ENCODE measurements around the gene ANO9. TPM values are rescaled to one million over a fixed set of nuclear protein-coding genes. Genes with fewer than 3 reads are reported as not detected.

The ANO9 gene
- total and polyA plus RNA-seq, 10 donors = 10.2 to 53.8 (median 26.3) TPM

- intact Hi-C loops (cut with DNase I; ENCODE audit: low total_unique reads) = loop anchor here (5.0 kb wide), 1 partner anchor 47 kb away; no protein-coding TSS in a partner anchor
These were observed 12.2 kb upstream of the ANO9 start for GRCh38 chr11:454043-454442.

GRCh38 chr11:453564-453963 lies 11.8 kb upstream of the ANO9 start:
- Histone ChIP-seq H3K27me3 (replicated peaks in 1 of 7) (no peaks in the 10 kb centered on the region), H3K27ac (no peak overlapping the region), H3K4me3 (no peak overlapping the region), H3K36me3 (peaks cover 0 to 32% (median 12%) of the 10 kb centered on the region in 6 donors), H3K9me3 (no peaks in the 10 kb centered on the region), H3K4me1 (peaks cover 34 to 74% (median 58%) of the 10 kb centered on the region in 6 donors)
- WGBS, 5 donors = 84 to 93% (median 89%) methylated on average over 13 of the region's 13 CpGs
- intact Hi-C loops (cut with DNase I; ENCODE audit: low total_unique reads) = loop anchor here (5.0 kb wide), 1 partner anchor 46 kb away; no protein-coding TSS in a partner anchor
- peak; percentile 75 for DNase-seq
- TF ChIP-seq POLR2AphosphoS5 (IDR thresholded peaks at IDR 0.05) (no peak), POLR2A (IDR thresholded peaks at IDR 0.05) (no peak), CTCF (IDR thresholded peaks at IDR 0.05 in 8 of 11, conservative IDR thresholded peaks at IDR 0.05 in 3 of 11) (no peak)

More at GRCh38 chr11:454043-454442, 12.2 kb upstream of the ANO9 start:
- H3K27me3 ChIP-seq (replicated peaks in 1 of 7) = no peaks in the 10 kb centered on the region
- H3K27ac ChIP-seq = no peak overlapping the region
- no peak for TF ChIP-seq POLR2AphosphoS5 (IDR thresholded peaks at IDR 0.05)
- no peak for TF ChIP-seq POLR2A (IDR thresholded peaks at IDR 0.05)
- no peak for TF ChIP-seq CTCF (IDR thresholded peaks at IDR 0.05 in 8 of 11, conservative IDR thresholded peaks at IDR 0.05 in 3 of 11)
- no peaks in the 10 kb centered on the region for H3K9me3 ChIP-seq
- H3K4me3 ChIP-seq = no peak overlapping the region
- peaks cover 0 to 32% (median 12%) of the 10 kb centered on the region in 6 donors for H3K36me3 ChIP-seq
- peaks cover 30 to 70% (median 53%) of the 10 kb centered on the region in 6 donors for H3K4me1 ChIP-seq
- WGBS, 5 donors = 86 to 94% (median 91%) methylated on average over 9 of the region's 9 CpGs
- DNase-seq = no peak

- DNase-seq = peak; percentile 66
- Histone ChIP-seq H3K4me1 (peaks cover 37 to 79% (median 62%) of the 10 kb centered on the region in 6 donors), H3K9me3 (no peaks in the 10 kb centered on the region), H3K27me3 (replicated peaks in 1 of 7) (no peaks in the 10 kb centered on the region), H3K36me3 (peaks cover 0 to 32% (median 12%) of the 10 kb centered on the region in 6 donors), H3K27ac (no peak overlapping the region), H3K4me3 (no peak overlapping the region)
- WGBS, 5 donors = 84 to 95% (median 92%) methylated on average over 17 to 19 of the region's 19 CpGs
- TF ChIP-seq POLR2AphosphoS5 (IDR thresholded peaks at IDR 0.05) (no peak), POLR2A (IDR thresholded peaks at IDR 0.05) (no peak), CTCF (IDR thresholded peaks at IDR 0.05 in 8 of 11, conservative IDR thresholded peaks at IDR 0.05 in 3 of 11) (no peak)
- intact Hi-C loops (cut with DNase I; ENCODE audit: low total_unique reads) = loop anchor here (5.0 kb wide), 1 partner anchor 46 kb away; no protein-coding TSS in a partner anchor
These were observed 11.2 kb upstream of the ANO9 start for GRCh38 chr11:452916-453527.

- H3K36me3 ChIP-seq = peaks cover 0 to 32% (median 12%) of the 10 kb centered on the region in 6 donors
- H3K4me1 ChIP-seq = peaks cover 37 to 78% (median 62%) of the 10 kb centered on the region in 6 donors
- DNase-seq = peak; percentile 81
- intact Hi-C loops (cut with DNase I; ENCODE audit: low total_unique reads) = loop anchor here (5.0 kb wide), 1 partner anchor 45 kb away; no protein-coding TSS in a partner anchor
- no peak for TF ChIP-seq POLR2A (IDR thresholded peaks at IDR 0.05)
- no peak for TF ChIP-seq POLR2AphosphoS5 (IDR thresholded peaks at IDR 0.05)
- TF ChIP-seq CTCF (IDR thresholded peaks at IDR 0.05 in 8 of 11, conservative IDR thresholded peaks at IDR 0.05 in 3 of 11) = no peak
- no peak overlapping the region for H3K4me3 ChIP-seq
- no peaks in the 10 kb centered on the region for H3K27me3 ChIP-seq (replicated peaks in 1 of 7)
- H3K9me3 ChIP-seq = no peaks in the 10 kb centered on the region
- 83 to 93% (median 89%) methylated on average over 7 to 12 of the region's 12 CpGs for WGBS, 5 donors
- peak overlapping the region in 1 of 8 donors; percentile 19 for H3K27ac ChIP-seq
These were observed 10.5 kb upstream of the ANO9 start for GRCh38 chr11:452203-452744.

All from spleen (tissue), 11 donors.